Naive thymus-derived CD4-positive, alpha-beta T cell (primary cell): Measurements from ENCODE around the gene CEMP1. TPM values are rescaled to one million over a fixed set of nuclear protein-coding genes. Genes with fewer than 3 reads are reported as not detected.
A peak's percentile ranks its signal among the peaks of the same experiment; 100 is the strongest.

Experiments
- ATAC-seq: fragments of 150-1000 bp; cut with Tn5 transposase; 2 replicates; pipeline ENCODE4 v1.10.0; 2021; ENCODE audit warnings: mild to moderate bottlenecking, moderate library complexity
- CTCF ChIA-PET: fragments of 350-600 bp; sonication (Branson Sonifier 250); formaldehyde crosslinking; loops from one replicate; lab custom pipeline; 2021; ENCODE audit warnings: antibody characterized with exemption; lab: Charles Lee
- POLR2A ChIA-PET: fragments of 350-600 bp; sonication (Branson Sonifier 250); formaldehyde crosslinking; loops from one replicate; lab custom pipeline; 2021; ENCODE audit warnings: antibody characterized with exemption, inconsistent platforms; lab: Charles Lee
- DNase-seq, 9 donors: peaks; one replicate each; pipeline versions ENCODE4 v3.0.0 to v3.0.0-alpha.2; 2020 to 2022; ENCODE audit warnings: mixed read lengths in 1 of 9
- H3K27ac ChIP-seq: one replicate; pipeline ENCODE4 v1.7.0; 2013; ENCODE audit warnings: mild to moderate bottlenecking, low read depth, low read length, moderate library complexity
- H3K27me3 ChIP-seq, 2 donors: one replicate each; pipeline ENCODE4 v1.7.0; 2013; ENCODE audit warnings: low read length in 2 of 2, mild to moderate bottlenecking in 2 of 2, moderate library complexity in 2 of 2; ENCODE audit not compliant: control insufficient read depth in 2 of 2, insufficient read depth in 2 of 2
- H3K36me3 ChIP-seq, 3 experiments: 1 replicate in 2 of 3; 2 replicates in 1 of 3; pipeline ENCODE4 v1.7.0; 2013; ENCODE audit warnings: low read length in 3 of 3, mild to moderate bottlenecking in 3 of 3, moderate library complexity in 1 of 3; ENCODE audit not compliant: insufficient read depth in 3 of 3, control insufficient read depth in 2 of 3
- H3K4me1 ChIP-seq, 2 donors: one replicate each; pipeline ENCODE4 v1.7.0; 2013; ENCODE audit warnings: low read length in 2 of 2, mild to moderate bottlenecking in 2 of 2, moderate library complexity in 1 of 2; ENCODE audit not compliant: control insufficient read depth in 2 of 2, insufficient read depth in 2 of 2
- H3K4me3 ChIP-seq: 2 replicates; pipeline ENCODE4 v1.7.0; 2013; ENCODE audit warnings: mild to moderate bottlenecking, low read length
- H3K9me3 ChIP-seq, 3 experiments: 1 replicate in 2 of 3; 2 replicates in 1 of 3; pipeline ENCODE4 v1.7.0; 2013; ENCODE audit warnings: low read length in 3 of 3; ENCODE audit not compliant: control insufficient read depth in 2 of 3
- H3K27ac Mint-ChIP-seq, 9 donors: one replicate each; pipeline ENCODE4 v1.8.0; 2020 to 2022; ENCODE audit warnings: mixed read lengths in 9 of 9, mild to moderate bottlenecking in 8 of 9, moderate library complexity in 5 of 9, inconsistent platforms in 2 of 9
- H3K27me3 Mint-ChIP-seq, 5 donors: one replicate each; pipeline ENCODE4 v1.8.0; 2021 to 2022; ENCODE audit warnings: mixed read lengths in 5 of 5, mild to moderate bottlenecking in 1 of 5
- H3K36me3 Mint-ChIP-seq, 5 donors: one replicate each; pipeline ENCODE4 v1.8.0; 2020 to 2022; ENCODE audit warnings: mixed read lengths in 5 of 5, mild to moderate bottlenecking in 3 of 5, inconsistent platforms in 1 of 5
- H3K4me1 Mint-ChIP-seq, 7 donors: one replicate each; pipeline ENCODE4 v1.8.0; 2020 to 2022; ENCODE audit warnings: mixed read lengths in 7 of 7, mild to moderate bottlenecking in 3 of 7, inconsistent platforms in 1 of 7
- H3K4me3 Mint-ChIP-seq, 10 donors: one replicate each; pipeline ENCODE4 v1.8.0; 2020 to 2022; ENCODE audit warnings: mild to moderate bottlenecking in 10 of 10, mixed read lengths in 10 of 10, moderate library complexity in 6 of 10, inconsistent platforms in 2 of 10
- H3K9me3 Mint-ChIP-seq, 11 donors: one replicate each; pipeline ENCODE4 v1.8.0; 2020 to 2022; ENCODE audit warnings: mixed read lengths in 11 of 11, mild to moderate bottlenecking in 4 of 11, inconsistent platforms in 1 of 11, moderate library complexity in 1 of 11
- intact Hi-C, 2 donors: fragments of 100-400 bp; cut with micrococcal nuclease; formaldehyde crosslinking; loops; one replicate each; pipeline ENCODE4 v1.15.1; 2023
- polyA plus RNA-seq, 2 donors: library from polyadenylated mRNA; unstranded; fragments of 300-500 nt; fragmentation: Illumina TruSeq; gene quantifications; one replicate each; pipeline ENCODE4 v1.2.3, GENCODE V29; 2021
- total RNA-seq, 6 experiments: library from RNA in 5 of 6; stranded (reverse) in 5 of 6; gene quantifications; 1 replicate in 5 of 6; 2 replicates in 1 of 6; pipeline ENCODE4 v1.2.3 and lab custom pipeline; 2021 to 2026

Gene CEMP1
- total and polyA plus RNA-seq, 7 experiments from 2014 or later: 1.4 to 7.3 (median 3.3) TPM; not detected in 2

DNA sequence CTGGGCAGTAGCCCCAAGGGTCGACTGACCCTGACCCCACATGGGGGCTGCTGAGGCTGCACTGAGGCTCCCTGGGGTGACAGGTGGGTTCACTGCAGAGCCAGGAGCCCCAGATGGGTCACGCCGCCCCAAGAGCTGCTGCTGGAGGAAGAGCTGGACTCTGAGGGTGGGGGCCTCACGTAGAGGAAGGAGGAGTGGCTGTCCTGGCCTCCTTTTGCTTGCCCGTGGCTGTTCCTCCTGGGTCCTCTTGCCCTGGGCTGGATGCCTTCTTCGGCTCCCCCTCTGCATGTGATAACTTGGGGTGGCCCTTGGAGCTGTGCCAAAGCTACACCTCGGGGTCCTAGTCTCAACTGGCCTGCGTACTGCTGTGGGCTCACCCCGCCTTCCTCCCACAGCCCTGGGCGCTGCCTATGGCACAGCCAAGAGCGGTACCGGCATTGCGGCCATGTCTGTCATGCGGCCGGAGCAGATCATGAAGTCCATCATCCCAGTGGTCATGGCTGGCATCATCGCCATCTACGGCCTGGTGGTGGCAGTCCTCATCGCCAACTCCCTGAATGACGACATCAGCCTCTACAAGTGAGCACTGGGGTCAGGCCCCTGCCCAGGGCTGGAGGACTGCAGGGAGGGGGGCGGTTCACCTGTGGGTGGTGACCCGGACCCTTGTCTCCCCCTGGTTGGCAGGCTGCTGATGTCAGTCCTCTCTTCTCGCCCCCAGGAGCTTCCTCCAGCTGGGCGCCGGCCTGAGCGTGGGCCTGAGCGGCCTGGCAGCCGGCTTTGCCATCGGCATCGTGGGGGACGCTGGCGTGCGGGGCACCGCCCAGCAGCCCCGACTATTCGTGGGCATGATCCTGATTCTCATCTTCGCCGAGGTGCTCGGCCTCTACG lies 12.1 kb downstream of the CEMP1 start:
- ATAC-seq (no peak), DNase-seq (peak in 2 of 9 donors; percentile 6 to 17)
- H3K27me3 ChIP-seq: no peaks in the 10 kb centered on the region
- no peak overlapping the region for H3K4me3 ChIP-seq
- intact Hi-C loops: loop anchor here in 1 of 2 donors (10.0 kb wide), 1 partner anchor 294 kb away; the partner anchor contains the start of gene E4F1
- H3K27me3 Mint-ChIP-seq: no peaks in the 10 kb centered on the region
- H3K36me3 ChIP-seq: peaks cover 7 to 32% (median 9%) of the 10 kb centered on the region in 3 experiments
- H3K4me1 Mint-ChIP-seq: peaks cover 43 to 71% (median 57%) of the 10 kb centered on the region in 7 donors
- H3K27ac ChIP-seq: peak overlapping the region; percentile 100
- peaks cover 33 to 56% of the 10 kb centered on the region in 2 donors for H3K4me1 ChIP-seq
- H3K4me3 Mint-ChIP-seq: peak overlapping the region; percentile 51 to 90 (median 81)
- H3K9me3 ChIP-seq: no peaks in the 10 kb centered on the region
- H3K27ac Mint-ChIP-seq: peak overlapping the region in 8 of 9 donors; percentile 85 to 96 (median 94)
- POLR2A ChIA-PET: interaction anchor here (0.7 to 2.8 kb wide), 8 partner anchors 12 to 554 kb away, joined by 3 to 89 read pairs (median 6); partner anchors contain the start of genes CEMP1, ECI1, PDPK1 and PGP
- CTCF ChIA-PET: interaction anchor here (1.2 kb wide), 1 partner anchor 13 kb away, joined by 3 read pairs; no protein-coding TSS in a partner anchor
- H3K36me3 Mint-ChIP-seq: peaks cover 0 to 9% (median 5%) of the 10 kb centered on the region in 5 donors
- H3K9me3 Mint-ChIP-seq: peaks cover 0 to 9% (median 0%) of the 10 kb centered on the region in 11 donors

DNA sequence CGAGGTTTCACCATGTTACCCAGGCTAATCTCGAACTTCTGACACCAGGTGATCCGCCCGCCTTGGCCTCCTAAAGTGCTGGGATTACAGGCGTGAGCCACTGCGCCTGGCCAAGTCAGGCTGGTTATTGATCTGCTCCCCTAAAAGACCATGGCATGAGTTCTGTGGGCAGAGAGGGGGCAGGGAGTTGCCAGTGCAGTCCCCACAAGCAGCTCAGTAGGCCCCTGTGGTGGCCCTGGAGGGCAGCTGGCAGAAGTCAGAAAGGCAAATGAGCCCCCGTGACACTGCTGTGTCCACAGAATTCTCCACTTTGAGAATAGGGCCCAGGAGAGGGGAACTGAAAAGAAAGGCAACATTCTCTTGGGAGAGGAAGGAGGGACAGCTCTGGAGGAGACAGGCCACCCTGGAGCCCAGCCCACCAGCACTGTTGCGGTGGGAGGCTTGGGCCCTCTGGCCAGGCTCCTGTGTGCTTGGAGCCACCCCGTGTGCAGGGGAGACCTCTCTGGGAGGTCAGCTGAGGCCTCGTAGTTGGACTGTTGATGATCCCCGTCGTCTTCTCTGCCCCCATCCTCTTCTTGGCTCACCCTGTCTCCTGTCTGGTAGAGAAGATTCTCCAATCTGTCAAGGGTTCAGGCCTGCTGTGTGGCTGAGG lies 13.1 kb downstream of the CEMP1 start:
- H3K9me3 ChIP-seq: no peaks in the 10 kb centered on the region
- H3K36me3 ChIP-seq: peaks cover 2 to 26% (median 6%) of the 10 kb centered on the region in 3 experiments
- POLR2A ChIA-PET: interaction anchor here (0.7 to 0.8 kb wide), 2 partner anchors 9 to 15 kb away, joined by 3 to 5 read pairs; no protein-coding TSS in a partner anchor
- no peaks in the 10 kb centered on the region for H3K27me3 ChIP-seq
- peaks cover 43 to 68% (median 58%) of the 10 kb centered on the region in 7 donors for H3K4me1 Mint-ChIP-seq
- CTCF ChIA-PET: interaction anchor here (1.2 kb wide), 1 partner anchor 14 kb away, joined by 3 read pairs; no protein-coding TSS in a partner anchor
- H3K4me3 ChIP-seq: no peak overlapping the region
- DNase-seq (peak in 2 of 9 donors; percentile 6 to 12), ATAC-seq (no peak)
- H3K4me1 ChIP-seq: peaks cover 36 to 59% of the 10 kb centered on the region in 2 donors
- H3K27ac ChIP-seq: peak overlapping the region; percentile 100
- H3K27ac Mint-ChIP-seq: peak overlapping the region; percentile 51 to 96 (median 93)
- H3K27me3 Mint-ChIP-seq: no peaks in the 10 kb centered on the region
- peaks cover 0 to 9% (median 0%) of the 10 kb centered on the region in 11 donors for H3K9me3 Mint-ChIP-seq
- intact Hi-C loops: loop anchor here in 1 of 2 donors (10.0 kb wide), 1 partner anchor 293 kb away; the partner anchor contains the start of gene E4F1
- peaks cover 0 to 9% (median 5%) of the 10 kb centered on the region in 5 donors for H3K36me3 Mint-ChIP-seq
- H3K4me3 Mint-ChIP-seq: peak overlapping the region in 9 of 10 donors; percentile 25 to 94 (median 89)

DNA sequence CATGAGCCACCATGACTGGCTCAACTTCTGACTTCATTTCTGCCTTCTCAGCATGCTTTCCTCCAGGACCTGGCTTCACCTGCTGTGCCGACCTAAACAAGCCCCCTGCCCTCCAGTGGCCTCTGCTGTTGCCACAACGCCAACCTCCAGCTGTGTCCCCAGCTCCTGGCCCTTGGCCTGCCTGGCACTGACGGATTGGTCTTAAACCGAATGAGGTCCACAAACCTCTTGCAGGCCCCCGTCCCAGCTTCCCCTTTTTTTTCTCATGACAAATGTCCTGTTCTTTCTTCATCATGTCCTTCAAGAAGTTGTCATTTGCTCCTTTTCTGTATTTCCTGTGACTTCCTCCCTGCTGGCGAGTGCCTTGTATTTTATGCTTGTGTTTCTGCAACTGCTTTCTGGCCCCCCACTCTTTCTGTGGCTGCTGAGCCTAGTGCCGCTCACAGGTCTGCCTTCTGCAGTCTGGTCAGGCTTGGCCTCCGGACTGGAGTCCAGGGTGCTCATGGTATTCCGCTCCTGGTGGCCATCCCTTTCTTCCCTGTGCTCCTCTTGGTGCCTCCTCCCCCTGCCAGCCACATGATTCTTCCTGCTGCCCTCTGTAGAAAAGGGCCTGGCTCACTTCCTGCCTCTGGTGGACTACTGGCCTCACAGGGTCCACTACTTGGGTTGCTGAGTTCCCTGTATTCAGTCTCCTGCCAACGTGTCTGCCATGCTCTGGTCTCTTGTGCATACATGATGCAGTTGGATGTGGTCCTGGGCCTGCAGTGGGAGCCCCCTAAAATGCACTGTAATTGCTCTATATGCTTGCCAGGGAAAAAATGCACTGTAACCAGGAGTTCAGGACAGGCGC lies 14.6 kb downstream of the CEMP1 start:
- Mint-ChIP-seq H3K27me3 (peaks cover 0 to 3% (median 0%) of the 10 kb centered on the region in 5 donors), H3K4me3 (peak overlapping the region; percentile 81 to 94 (median 90)), H3K4me1 (peaks cover 52 to 74% (median 67%) of the 10 kb centered on the region in 7 donors), H3K36me3 (peaks cover 0 to 9% (median 5%) of the 10 kb centered on the region in 5 donors), H3K27ac (peak overlapping the region; percentile 88 to 97 (median 94)), H3K9me3 (peaks cover 0 to 9% (median 0%) of the 10 kb centered on the region in 11 donors)
- peak overlapping the region; percentile 4 for H3K4me3 ChIP-seq
- intact Hi-C loops: loop anchor here in 1 of 2 donors (10.0 kb wide), 1 partner anchor 292 kb away; the partner anchor contains the start of gene E4F1
- peaks cover 0 to 21% (median 6%) of the 10 kb centered on the region in 3 experiments for H3K36me3 ChIP-seq
- peak in 1 of 9 donors; percentile 14 for DNase-seq
- H3K9me3 ChIP-seq: no peaks in the 10 kb centered on the region
- no peak for ATAC-seq
- POLR2A ChIA-PET: interaction anchor here (1.6 to 5.2 kb wide), 3 partner anchors 16 to 552 kb away, joined by 7 to 83 read pairs (median 33); partner anchors contain the start of genes CEMP1, PDPK1 and RPS2
- peak overlapping the region; percentile 100 for H3K27ac ChIP-seq
- CTCF ChIA-PET: no interaction called here
- peaks cover 39 to 62% of the 10 kb centered on the region in 2 donors for H3K4me1 ChIP-seq
- H3K27me3 ChIP-seq: no peaks in the 10 kb centered on the region

DNA sequence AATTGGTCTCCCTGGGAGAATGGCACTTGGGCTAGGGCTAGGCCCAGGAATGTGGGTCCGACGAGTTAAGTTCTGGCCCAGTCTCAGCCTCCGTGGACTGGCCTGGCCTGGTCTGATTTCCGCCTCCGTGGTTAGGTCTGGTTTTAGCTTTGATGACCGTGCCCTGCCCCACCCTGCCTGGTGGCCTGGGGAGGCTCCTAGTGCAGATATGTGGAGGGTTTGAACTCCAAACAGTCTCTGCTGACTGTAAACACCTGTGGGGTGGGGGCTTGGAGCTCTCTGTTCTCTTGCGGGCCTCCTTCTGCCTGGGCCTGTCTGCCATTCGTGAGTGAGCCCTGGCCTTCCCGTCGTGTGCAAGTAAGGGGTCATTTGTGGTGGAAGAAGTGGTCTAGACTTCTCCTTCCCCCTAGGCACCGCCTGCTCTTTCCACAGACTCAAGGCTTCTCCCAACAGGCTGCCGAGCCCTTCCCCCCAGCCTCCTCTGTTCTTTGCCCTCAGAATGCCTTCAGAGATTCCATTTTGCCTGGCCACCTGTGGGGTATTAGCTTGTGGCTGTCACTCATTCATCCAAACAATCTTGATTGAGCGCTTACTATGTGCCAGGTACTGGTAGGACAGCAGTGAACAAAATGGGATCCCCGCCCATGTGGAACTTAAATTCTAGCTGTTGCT lies 15.9 kb downstream of the CEMP1 start:
- peak overlapping the region; percentile 88 to 97 (median 94) for H3K27ac Mint-ChIP-seq
- ChIA-PET CTCF (interaction anchor here (0.6 to 0.7 kb wide), 2 partner anchors 690 to 1024 kb away, joined by 3 to 6 read pairs; no protein-coding TSS in a partner anchor), POLR2A (interaction anchor here (0.6 to 5.2 kb wide), 7 partner anchors 14 to 1829 kb away, joined by 3 to 83 read pairs (median 7); partner anchors contain the start of genes CEMP1, PDPK1, RPS2 and SRRM2)
- H3K27me3 Mint-ChIP-seq: peaks cover 0 to 3% (median 0%) of the 10 kb centered on the region in 5 donors
- no peaks in the 10 kb centered on the region for H3K9me3 Mint-ChIP-seq
- peak overlapping the region; percentile 71 for H3K4me3 ChIP-seq
- no peak for ATAC-seq
- peaks cover 46 to 65% (median 62%) of the 10 kb centered on the region in 7 donors for H3K4me1 Mint-ChIP-seq
- peaks cover 0 to 21% (median 6%) of the 10 kb centered on the region in 3 experiments for H3K36me3 ChIP-seq
- intact Hi-C loops: loop anchor here in 1 of 2 donors (10.0 kb wide), 1 partner anchor 291 kb away; the partner anchor contains the start of gene E4F1
- H3K27ac ChIP-seq: peak overlapping the region; percentile 100
- H3K27me3 ChIP-seq: no peaks in the 10 kb centered on the region
- H3K9me3 ChIP-seq: no peaks in the 10 kb centered on the region
- H3K4me1 ChIP-seq: peaks cover 31 to 55% of the 10 kb centered on the region in 2 donors
- peak overlapping the region; percentile 81 to 94 (median 90) for H3K4me3 Mint-ChIP-seq
- peaks cover 0 to 9% (median 5%) of the 10 kb centered on the region in 5 donors for H3K36me3 Mint-ChIP-seq
- peak in 1 of 9 donors; percentile 11 for DNase-seq
